Muscle layer of colon (tissue), 2 donors: ENCODE data around the gene RSRC1.
"Not testable (repeated sequence)": the region's sequence is repeated elsewhere in the genome, so short reads cannot be mapped to it uniquely, and the experiment has no call there.

ENCODE experiments used
- H3K27ac ChIP-seq: one replicate; pipeline ENCODE4 v1.7.0; 2013; ENCODE audit warnings: low read depth, mild to moderate bottlenecking, low read length, moderate library complexity
- H3K27me3 ChIP-seq, 2 donors: one replicate each; pipeline ENCODE4 v1.7.0; 2013; ENCODE audit warnings: low read length in 2 of 2, mild to moderate bottlenecking in 2 of 2; ENCODE audit not compliant: insufficient read depth in 2 of 2, control insufficient read depth in 1 of 2
- H3K36me3 ChIP-seq: one replicate; pipeline ENCODE4 v1.7.0; 2013; ENCODE audit warnings: mild to moderate bottlenecking, low read length; ENCODE audit not compliant: insufficient read depth
- H3K4me1 ChIP-seq: one replicate; pipeline ENCODE4 v1.7.0; 2013; ENCODE audit warnings: mild to moderate bottlenecking, low read length; ENCODE audit not compliant: insufficient read depth
- H3K4me3 ChIP-seq, 2 donors: one replicate each; pipeline ENCODE4 v1.7.0; 2013; ENCODE audit warnings: low read length in 2 of 2, low read depth in 1 of 2, mild to moderate bottlenecking in 1 of 2, moderate library complexity in 1 of 2
- H3K9ac ChIP-seq: one replicate; pipeline ENCODE4 v1.7.0; 2013; ENCODE audit warnings: low read length
- H3K9me3 ChIP-seq: one replicate; pipeline ENCODE4 v1.7.0; 2013; ENCODE audit warnings: mild to moderate bottlenecking, low read length
- donor health status: abdominal sarcoma.
- donor health status: Adenocarcinoma of cecum.

The RSRC1 gene

DNA sequence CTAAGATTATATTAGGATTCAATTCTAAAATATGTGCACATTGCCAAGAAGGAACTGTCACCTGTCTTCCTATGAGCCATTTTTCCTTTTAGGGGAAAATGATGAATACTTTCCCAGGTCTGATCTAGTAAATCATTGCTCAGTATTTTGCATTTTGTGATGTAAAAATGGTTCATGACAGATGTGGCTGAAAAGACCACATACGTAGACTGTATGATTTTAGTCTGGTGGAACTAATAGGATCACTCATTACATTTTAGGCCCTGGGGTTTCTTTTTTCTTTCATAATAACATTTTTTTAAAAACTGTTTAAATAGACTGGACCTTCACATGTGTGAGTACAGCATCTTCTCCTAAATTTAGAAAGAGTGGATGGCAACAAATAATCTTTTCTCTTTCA, 259.4 kb downstream of the RSRC1 start:
- H3K27ac ChIP-seq = no peak overlapping the region

DNA sequence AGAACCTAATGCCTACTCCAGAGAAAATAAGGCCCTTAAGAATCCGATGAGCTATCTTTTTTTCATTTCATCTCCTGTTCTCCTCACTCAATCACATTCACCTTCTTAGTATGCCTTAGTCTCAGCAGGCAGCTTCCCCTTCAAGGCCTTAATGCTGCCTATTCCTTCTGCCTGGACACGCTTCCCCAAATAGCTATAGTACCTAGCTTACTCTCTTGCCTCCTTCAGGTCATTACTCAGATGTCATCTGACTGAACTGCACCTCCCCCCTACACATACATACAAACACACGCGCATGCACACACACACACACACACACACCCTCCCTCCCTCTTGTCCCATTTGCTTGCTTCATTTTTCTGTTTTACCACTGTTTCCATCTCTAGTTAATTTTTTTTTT, 269.6 kb downstream of the RSRC1 start:
- no peaks in the 10 kb centered on the region for H3K27me3 ChIP-seq
- no peaks in the 10 kb centered on the region for H3K36me3 ChIP-seq

More for the DNA sequence above, 259.4 kb downstream of the RSRC1 start:
- H3K9ac ChIP-seq = no peak overlapping the region
- H3K4me1 ChIP-seq = no peaks in the 10 kb centered on the region
- H3K36me3 ChIP-seq = no peaks in the 10 kb centered on the region
- no peaks in the 10 kb centered on the region for H3K27me3 ChIP-seq
- no peaks in the 10 kb centered on the region for H3K9me3 ChIP-seq
- H3K4me3 ChIP-seq = no peak overlapping the region

DNA sequence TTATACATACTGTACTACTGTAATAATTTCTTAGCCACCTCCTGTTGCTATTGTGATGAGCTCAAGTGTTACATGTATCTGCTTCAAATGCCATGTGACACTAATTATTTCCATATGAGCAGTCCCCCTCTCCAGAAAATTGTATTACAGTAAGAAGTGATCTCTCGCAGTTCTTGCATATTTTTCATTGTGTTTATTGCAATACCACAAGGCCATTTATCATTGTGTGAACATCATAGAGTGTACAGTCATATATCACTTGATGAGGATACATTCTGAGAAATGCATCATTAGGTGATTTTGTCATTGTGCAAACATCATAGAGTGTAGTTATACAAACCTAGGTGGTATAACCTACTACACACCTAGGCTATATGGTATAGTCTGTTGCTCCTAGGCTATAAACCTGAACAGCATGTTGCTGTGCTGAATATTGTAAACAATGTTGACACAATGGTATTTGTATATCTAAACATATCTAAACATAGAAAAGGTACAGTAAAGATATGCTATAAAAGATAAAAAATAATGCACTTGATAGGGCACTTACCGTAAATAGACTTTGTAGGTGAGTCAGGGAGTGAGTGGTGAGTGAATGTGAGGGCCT, 271.5 kb downstream of the RSRC1 start:
- H3K36me3 ChIP-seq = no peaks in the 10 kb centered on the region
- H3K9me3 ChIP-seq = no peaks in the 10 kb centered on the region

More for the DNA sequence above, 269.6 kb downstream of the RSRC1 start:
- no peak overlapping the region for H3K9ac ChIP-seq
- no peak overlapping the region for H3K4me3 ChIP-seq
- H3K9me3 ChIP-seq = no peaks in the 10 kb centered on the region
- no peaks in the 10 kb centered on the region for H3K4me1 ChIP-seq
- H3K27ac ChIP-seq = no peak overlapping the region

DNA sequence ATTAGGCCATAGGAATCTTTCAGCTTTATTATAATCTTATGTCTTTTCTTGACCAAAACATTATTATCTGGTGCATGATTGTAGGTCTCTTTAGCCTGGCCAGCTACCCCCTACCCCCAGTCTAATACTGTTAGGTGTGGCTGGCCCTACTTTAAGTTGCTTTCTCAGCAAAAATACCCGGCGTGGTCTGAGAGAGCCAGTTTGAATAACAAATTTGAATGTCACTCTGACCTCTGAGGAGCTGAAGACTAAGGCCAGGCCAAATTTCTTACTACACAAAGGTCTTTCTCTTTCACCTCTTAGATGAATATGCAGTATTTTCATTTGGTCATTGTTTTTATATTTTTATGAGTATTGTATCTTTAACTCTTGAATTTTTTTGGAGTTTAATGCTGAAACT, 272.6 kb downstream of the RSRC1 start:
- no peak overlapping the region for H3K27ac ChIP-seq
- no peaks in the 10 kb centered on the region for H3K9me3 ChIP-seq
- no peak overlapping the region for H3K9ac ChIP-seq
- no peaks in the 10 kb centered on the region for H3K27me3 ChIP-seq
- H3K4me1 ChIP-seq = no peaks in the 10 kb centered on the region
- no peak overlapping the region for H3K4me3 ChIP-seq
- no peaks in the 10 kb centered on the region for H3K36me3 ChIP-seq

More for the DNA sequence above, 271.5 kb downstream of the RSRC1 start:
- Histone ChIP-seq H3K4me1 (no peaks in the 10 kb centered on the region), H3K9ac (no peak overlapping the region), H3K4me3 (no peak overlapping the region), H3K27me3 (no peaks in the 10 kb centered on the region), H3K27ac (no peak overlapping the region)

DNA sequence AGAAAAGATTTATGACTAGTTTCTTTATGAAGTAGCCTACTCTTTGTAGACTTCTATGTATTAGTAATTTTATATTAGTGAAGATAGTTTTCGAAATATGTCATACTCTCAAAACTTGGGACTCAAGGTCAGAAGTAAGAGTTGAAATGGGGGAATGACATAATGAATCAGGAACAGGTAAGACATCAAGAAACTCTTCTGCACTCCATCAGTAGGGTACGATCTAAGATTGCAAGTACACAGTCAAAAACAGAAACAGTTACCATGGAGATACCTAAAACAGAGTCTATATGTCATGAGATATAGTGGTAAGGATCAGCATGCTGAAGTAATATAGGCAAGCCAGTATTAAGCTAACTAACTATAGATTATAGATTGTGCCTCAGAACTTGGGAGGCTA, 274.1 kb downstream of the RSRC1 start:
- Histone ChIP-seq H3K9ac (no peak overlapping the region), H3K36me3 (no peaks in the 10 kb centered on the region), H3K9me3 (no peaks in the 10 kb centered on the region), H3K4me1 (no peaks in the 10 kb centered on the region), H3K4me3 (no peak overlapping the region), H3K27ac (no peak overlapping the region), H3K27me3 (no peaks in the 10 kb centered on the region)

DNA sequence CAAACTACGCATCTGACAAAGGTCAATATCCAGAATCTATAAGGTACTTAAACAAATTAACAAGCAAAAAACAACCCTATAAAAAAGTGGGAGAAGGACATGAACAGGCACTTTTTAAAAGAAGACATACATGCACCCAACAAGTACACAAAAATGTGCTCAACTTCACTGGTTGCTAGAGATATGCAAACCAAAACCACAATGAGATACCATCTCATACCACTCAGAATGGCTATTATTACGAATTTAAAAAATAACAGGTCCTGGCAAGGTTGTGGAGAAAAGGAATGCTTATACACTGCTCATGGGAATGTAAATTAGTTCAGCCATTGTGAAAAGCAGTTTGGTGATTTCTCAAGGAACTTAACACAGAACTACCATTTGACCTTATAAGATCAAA, 285.5 kb downstream of the RSRC1 start:
- no peaks in the 10 kb centered on the region for H3K36me3 ChIP-seq
- no peaks in the 10 kb centered on the region for H3K4me1 ChIP-seq
- H3K9me3 ChIP-seq = no peaks in the 10 kb centered on the region
- H3K9ac ChIP-seq = no peak overlapping the region
- no peaks in the 10 kb centered on the region for H3K27me3 ChIP-seq
- H3K4me3 ChIP-seq = no peak overlapping the region
- no peak overlapping the region for H3K27ac ChIP-seq

DNA sequence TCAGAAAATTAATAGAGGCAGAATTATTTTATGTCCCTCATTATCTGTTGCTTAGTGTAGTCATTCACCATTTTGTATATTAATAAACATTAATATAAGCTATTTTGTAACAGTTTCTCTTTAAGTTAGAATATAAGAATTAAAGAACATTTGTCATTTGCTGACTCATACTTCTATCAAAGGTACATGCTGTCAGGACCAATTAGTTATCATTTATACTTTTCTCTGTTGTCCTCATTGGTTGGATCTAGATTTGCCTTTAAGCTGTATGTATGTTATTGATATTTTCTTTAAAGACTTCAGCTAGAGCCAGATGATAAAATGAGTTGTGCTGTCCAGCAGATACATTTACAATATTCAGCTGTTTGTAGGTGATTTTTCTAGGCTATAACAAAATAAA, 292.7 kb downstream of the RSRC1 start:
- Histone ChIP-seq H3K36me3 (no peaks in the 10 kb centered on the region), H3K9ac (no peak overlapping the region), H3K4me1 (no peaks in the 10 kb centered on the region)

DNA sequence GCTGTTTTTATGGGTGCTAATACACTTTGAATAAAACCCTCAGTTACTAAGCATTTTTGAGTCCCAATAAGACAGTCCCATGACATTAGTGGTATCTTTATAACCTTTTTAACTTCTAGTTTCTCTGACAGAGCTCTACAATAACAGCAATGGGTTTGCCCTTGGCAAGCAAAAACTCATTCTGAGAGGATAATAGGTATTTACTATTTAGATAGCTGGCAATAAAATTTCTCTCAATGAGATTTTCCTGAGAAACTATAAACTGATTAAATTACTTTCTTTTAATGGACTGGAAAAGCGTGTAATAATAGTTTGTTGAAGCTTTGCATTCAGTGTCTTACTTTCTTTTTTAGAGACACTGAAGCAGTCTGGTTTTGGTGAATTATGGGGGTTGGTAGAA, 293.1 kb downstream of the RSRC1 start:
- Histone ChIP-seq H3K9me3 (no peaks in the 10 kb centered on the region), H3K27ac (no peak overlapping the region), H3K9ac (no peak overlapping the region), H3K4me1 (no peaks in the 10 kb centered on the region), H3K36me3 (no peaks in the 10 kb centered on the region), H3K4me3 (no peak overlapping the region), H3K27me3 (no peaks in the 10 kb centered on the region)

More for the DNA sequence above, 292.7 kb downstream of the RSRC1 start:
- Histone ChIP-seq H3K9me3 (no peaks in the 10 kb centered on the region), H3K27ac (no peak overlapping the region), H3K27me3 (no peaks in the 10 kb centered on the region), H3K4me3 (no peak overlapping the region)

DNA sequence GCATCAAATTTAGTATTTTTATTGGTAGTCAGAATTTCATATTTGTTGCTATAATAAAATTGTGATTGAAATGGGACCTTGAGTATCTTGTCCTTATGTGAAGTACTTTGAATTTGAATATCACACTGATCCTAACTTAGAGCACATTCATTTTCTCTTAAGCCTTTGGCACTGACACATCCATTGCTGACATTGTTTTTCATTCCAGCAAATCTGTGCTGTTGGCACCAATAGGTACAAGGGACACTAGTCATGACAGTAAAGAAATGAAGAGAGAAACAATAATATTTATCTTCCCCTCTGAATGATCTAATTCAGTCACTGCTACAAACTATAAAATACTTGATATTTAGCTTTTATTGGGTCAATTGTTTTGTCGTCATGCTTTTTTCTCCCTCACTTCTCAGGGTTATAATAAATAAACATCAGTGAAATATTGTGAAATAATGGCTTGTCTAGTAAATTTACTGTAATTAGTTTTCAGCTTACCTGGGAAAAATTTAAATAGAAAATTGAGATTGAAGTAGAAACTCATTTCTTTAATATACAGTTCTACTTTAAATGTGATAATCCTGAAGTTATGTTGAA, 294.3 kb downstream of the RSRC1 start:
- H3K4me3 ChIP-seq = no peak overlapping the region
- H3K9ac ChIP-seq = no peak overlapping the region
- no peaks in the 10 kb centered on the region for H3K4me1 ChIP-seq
- no peaks in the 10 kb centered on the region for H3K27me3 ChIP-seq
- H3K27ac ChIP-seq = no peak overlapping the region
- H3K9me3 ChIP-seq = no peaks in the 10 kb centered on the region
- H3K36me3 ChIP-seq = no peaks in the 10 kb centered on the region

DNA sequence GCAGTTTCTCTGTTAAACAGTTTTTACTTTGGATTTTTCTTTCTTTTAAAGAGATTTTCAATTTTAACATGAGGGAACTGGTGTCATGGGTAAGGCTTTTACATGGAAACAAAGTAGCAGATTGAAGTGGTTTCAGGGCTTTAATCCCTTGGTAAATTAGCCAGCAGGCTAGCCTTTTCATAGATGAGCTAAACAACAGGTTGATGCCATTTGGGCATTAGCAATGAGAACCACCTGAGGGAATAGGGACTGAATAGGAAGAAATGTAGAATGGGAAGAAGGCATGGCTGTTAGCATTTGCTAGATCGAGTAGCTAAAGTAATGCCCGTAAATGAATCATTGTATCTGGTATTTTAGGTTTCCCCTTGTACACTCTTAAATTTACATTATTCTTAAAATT, 295.6 kb downstream of the RSRC1 start:
- H3K9ac ChIP-seq = no peak overlapping the region
- H3K27ac ChIP-seq = no peak overlapping the region
- no peaks in the 10 kb centered on the region for H3K27me3 ChIP-seq
- no peaks in the 10 kb centered on the region for H3K4me1 ChIP-seq
- no peaks in the 10 kb centered on the region for H3K36me3 ChIP-seq
- no peaks in the 10 kb centered on the region for H3K9me3 ChIP-seq
- H3K4me3 ChIP-seq = no peak overlapping the region

DNA sequence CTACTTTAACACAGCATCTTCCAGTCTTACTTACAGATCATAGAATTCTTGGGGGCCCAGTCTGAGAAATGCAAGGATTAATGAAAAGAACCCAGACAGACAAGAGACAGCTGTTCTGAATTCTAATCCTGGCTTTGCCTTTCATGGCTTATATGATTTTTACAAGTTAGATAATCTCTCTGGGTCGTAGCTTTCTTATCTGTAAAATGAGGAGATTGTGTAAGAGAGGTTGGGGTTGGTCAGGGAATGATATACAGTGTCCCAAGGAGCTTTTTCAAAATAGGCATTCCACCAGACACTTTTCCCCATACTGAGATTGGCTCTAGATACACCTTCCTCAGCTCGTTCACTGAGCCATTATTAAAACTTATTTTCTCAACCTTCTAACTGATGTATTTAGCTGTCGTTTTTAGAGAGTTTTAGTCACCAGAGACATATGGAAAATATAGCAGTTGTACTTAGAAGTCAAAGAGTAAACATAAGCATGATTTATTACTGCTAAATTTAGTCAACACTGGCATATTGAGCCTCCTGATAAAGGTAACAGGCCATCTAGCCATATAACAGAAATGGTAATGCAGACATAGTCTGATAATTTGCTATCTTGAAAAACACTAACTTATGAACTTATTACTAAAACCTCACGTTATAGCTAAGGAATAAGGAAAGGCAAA, 298.1 kb downstream of the RSRC1 start:
- no peak overlapping the region for H3K9ac ChIP-seq
- H3K27me3 ChIP-seq = no peaks in the 10 kb centered on the region
- H3K9me3 ChIP-seq = no peaks in the 10 kb centered on the region
- no peak overlapping the region for H3K4me3 ChIP-seq
- H3K27ac ChIP-seq = no peak overlapping the region
- H3K36me3 ChIP-seq = no peaks in the 10 kb centered on the region
- no peaks in the 10 kb centered on the region for H3K4me1 ChIP-seq

DNA sequence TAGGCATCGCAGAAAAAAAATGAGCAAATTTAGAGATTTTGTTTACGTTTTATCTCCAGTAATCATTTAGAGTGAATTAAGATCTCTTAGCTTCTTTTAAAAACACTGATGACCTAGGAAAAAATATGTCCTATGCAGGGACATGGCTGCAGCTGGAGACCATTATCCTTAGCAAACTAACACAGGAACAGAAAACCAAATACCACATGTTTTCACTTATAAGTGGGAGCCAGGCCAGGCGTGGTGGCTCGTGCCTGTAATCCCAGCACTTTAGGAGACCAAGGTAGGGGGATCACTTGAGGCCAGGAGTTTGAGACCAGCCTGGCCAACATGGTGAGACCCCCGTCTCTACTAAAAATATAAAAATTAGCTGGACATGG, 298.6 kb downstream of the RSRC1 start:
- H3K27me3 ChIP-seq, H3K36me3 ChIP-seq, H3K27ac ChIP-seq, H3K4me1 ChIP-seq, H3K9ac ChIP-seq, H3K9me3 ChIP-seq, H3K4me3 ChIP-seq: not testable (repeated sequence)
